ENCODE results near the gene CPED1.
"Not testable (repeated sequence)": the region's sequence is repeated elsewhere in the genome, so short reads cannot be mapped to it uniquely, and the experiment has no call there.

The CPED1 gene

DNA sequence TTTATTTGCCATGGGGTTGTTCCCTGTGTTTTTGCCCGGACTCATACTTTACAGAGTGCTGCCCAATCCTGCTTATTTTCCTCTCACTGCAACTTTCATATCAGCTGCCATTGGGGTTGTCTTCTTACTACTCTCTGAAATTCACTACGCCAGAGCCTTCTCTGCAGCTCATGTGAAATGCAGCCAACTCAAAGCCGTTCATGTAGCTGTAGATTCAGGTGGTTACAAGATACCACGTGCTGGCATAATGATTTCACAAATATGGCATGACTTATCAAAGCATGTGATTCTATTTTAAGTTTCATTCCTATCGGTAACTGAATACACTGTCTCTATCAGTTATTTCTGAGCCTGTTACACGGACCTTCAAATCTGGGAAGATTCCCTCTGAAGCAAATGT is 210.0 kb downstream of the CPED1 start:
- DNase-seq (ENCODE audit: insufficient read length, low spot score) (no peak), FAIRE-seq (no peak)

DNA sequence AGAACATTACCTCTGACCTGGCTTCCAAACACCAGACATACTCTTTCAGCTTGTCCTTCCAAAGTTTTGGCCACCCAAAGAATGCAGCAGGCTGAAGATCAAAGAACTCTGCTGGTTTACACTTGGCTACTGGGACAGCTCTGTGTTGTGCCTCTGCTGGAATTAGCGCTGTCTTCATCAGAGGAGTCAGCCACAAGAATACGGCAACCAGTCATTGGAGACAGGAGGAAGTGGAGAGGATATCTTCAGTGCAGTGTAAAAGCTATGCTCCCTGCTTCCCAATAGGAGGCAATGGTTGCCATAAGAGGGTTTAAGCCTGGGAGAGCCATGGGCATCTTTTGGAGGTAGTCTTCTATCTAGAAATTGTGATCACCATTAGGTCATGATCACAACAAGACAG is 213.6 kb downstream of the CPED1 start:
- FAIRE-seq (peak; percentile 31), DNase-seq (ENCODE audit: insufficient read length, low spot score) (no peak)

DNA sequence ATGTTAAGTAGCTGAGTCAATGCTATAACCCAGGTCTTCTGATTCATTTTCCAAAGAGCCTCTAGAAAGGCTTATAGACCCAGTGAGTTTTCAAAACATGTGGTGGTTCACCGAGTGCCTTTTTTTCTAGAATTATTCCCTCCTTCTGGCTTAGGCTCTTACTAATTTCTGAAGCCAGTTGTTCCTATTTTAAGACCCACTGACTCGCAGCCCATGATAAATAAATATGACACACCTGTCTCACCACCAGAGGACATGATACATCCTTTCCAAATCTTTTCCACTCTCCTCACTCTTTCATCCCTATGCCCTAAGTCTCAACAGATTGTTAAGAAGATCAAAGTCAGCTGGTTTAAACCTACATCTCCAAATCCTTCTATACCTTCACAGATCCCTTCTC is 214.3 kb downstream of the CPED1 start:
- no peak for DNase-seq (ENCODE audit: insufficient read length, low spot score)

DNA sequence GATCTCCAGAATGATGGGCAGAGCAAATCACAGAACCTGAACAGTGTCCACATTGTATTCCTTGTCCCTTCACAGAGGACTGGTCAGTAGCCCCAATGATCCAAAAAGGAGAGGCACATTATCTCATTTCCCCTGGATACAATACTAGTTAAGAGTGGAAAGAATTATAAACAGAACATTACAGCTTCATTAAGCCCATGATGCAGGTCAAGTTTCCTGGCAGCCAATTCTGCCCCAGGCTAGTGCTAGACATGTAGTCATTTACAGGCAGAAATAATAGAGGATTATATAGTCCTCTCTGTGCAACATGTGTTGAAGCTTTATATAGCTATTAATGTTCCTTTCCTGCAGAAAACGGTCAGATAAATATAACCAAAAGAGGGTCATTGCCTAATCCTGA is 216.0 kb downstream of the CPED1 start:
- no peak for FAIRE-seq
- DNase-seq (ENCODE audit: insufficient read length, low spot score) = no peak

More for the DNA sequence above, 214.3 kb downstream of the CPED1 start:
- no peak for FAIRE-seq

DNA sequence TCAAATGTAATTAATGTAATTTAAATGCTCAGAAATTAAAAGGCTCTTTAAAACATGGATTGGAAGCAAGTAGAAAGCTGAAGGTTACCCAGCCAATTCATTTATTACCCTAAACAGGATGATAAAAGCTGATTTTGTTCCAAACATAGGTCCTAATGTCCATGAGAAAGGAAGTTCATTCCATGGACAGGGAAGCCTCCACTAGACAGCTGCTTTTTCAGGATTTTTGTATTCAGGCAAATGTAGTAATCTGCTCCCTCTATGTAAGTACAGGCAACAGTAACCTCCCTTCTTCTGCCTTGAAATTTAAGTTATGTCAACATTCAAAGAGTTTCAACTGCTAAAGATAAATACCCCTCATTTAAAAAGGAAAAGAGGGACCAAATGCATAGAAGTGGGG is 217.3 kb downstream of the CPED1 start:
- FAIRE-seq (no peak), DNase-seq (ENCODE audit: insufficient read length, low spot score) (no peak)

DNA sequence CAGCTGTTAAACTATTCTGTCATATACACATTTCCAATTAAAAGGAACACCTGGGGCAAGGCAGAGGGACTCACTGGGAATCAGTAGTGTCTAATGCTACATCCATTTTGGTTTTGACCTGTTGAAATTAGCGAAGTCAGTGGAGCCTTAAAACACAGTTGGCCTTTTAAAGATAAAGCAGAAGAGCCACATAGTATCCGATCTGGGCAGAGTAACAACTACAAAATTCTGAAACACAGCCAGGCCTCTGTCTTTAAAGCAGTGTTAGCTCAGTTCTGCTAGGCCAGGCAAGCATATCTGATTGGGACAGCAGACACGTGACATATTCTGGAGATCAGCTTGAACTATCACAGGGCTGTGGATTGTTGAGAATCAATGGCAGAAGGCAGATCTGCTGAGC is 222.7 kb downstream of the CPED1 start:
- FAIRE-seq (no peak), DNase-seq (ENCODE audit: insufficient read length, low spot score) (no peak)

DNA sequence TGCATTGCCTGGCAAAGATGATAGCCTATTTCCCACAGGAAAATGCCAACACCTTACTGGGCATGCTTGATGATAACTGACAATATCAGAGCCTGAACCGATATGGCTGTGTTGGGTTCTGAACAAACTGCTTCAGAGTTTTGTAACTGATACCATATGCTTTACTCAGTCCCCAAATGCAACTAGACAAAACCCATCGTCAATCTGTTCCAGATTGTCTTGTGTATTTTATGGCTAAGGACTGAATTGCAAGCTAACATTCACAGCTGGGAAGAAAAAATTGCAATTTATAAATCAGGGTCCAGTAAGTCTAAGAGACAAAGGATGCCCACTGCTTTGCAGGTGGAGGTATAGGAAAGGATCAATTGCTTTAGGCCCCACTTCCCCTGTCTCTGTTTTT is 223.5 kb downstream of the CPED1 start:
- DNase-seq (ENCODE audit: insufficient read length, low spot score) (no peak), FAIRE-seq (no peak)

DNA sequence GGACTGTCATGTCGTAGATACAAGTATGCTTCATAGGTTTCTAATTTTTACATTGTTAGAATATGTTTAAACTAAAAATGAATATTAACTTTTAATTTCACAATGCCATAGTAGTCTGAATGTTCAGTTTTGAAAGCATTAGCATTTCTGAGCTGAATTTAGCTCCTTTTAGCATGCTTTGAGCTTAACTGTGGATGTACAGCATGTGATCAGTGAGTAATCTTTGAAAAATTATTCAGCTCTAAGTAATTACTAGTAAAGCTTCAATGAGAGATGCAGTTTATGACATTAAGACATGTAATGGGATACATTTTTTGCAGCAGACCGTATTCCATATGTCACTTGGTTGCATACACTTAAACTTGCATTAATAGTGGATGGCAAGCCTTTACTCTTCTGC is 226.1 kb downstream of the CPED1 start:
- no peak for DNase-seq (ENCODE audit: insufficient read length, low spot score)
- FAIRE-seq = no peak

DNA sequence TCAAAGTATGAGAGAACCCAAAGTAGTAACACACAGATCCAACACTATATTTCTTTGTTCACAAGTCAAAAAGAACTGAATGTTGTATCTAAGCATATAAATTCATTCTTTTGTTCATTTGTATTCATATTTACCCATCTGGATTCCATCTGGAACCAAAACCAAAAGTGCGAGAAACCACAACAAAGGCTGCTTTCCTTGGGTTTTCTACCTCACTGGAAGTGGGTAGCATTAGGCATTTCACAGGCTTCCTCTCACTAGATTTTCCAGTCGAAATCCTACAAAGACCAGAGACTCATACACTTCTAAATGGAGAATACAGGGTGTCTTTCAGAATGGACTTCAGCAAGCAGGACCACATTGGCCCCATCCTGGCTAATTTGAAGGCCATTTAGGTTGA is 230.5 kb downstream of the CPED1 start:
- FAIRE-seq = no peak

DNA sequence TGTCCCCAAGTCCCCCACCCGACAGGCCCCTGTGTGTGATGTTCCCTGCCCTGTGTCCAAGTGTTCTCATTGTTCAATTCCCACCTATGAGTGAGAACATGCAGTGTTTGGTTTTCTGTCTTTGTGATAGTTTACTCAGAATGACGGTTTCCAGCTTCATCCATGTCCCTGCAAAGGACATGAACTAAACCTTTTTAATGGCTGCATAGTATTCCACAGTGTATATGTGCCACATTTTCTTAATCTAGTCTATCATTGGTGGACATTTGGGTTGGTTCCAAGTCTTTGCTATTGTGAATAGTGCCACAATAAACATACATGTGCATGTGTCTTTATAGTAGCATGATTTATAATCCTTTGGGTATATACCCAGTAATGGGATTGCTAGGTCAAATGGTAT is 232.6 kb downstream of the CPED1 start:
- FAIRE-seq; DNase-seq (ENCODE audit: insufficient read length, low spot score): not testable (repeated sequence)

More for the DNA sequence above, 230.5 kb downstream of the CPED1 start:
- no peak for DNase-seq (ENCODE audit: insufficient read length, low spot score)

DNA sequence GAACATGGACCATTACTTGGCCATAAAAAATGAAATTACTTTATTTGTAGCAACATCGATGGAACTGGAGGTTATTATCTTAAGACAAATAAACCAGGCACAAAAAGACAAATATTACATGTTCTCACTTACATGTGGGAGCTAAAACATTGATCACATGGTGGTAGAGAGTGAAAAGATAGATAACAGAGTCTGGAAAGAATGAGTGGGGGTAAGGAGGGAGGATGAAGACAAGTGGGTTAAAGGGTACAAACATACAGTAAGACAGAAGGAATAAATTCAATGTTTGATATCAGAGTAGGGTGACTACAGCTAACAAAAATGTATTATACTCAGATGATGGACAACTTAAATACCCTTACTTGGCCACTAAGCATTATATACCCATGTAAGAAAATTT is 240.3 kb downstream of the CPED1 start:
- FAIRE-seq = no peak
- no peak for DNase-seq (ENCODE audit: insufficient read length, low spot score)

DNA sequence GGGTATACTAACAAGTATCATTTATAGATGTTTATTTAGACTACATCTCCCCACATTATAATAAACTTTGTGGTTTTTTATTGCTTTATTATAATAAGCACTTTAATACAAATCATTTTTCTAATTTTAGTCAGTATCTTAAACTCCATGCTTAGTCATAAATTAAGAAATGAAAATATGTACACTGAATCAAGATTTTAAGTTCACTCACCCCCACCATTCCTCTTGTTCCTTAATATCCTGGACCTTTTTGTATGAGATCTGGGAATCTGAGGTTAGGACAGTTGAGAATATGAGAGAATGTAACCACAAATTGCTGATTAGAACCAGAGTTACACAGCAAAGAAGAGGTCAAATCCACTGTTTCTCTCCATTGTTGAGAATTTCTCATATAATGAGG is 246.7 kb downstream of the CPED1 start:
- FAIRE-seq = no peak
- DNase-seq (ENCODE audit: insufficient read length, low spot score) = no peak

DNA sequence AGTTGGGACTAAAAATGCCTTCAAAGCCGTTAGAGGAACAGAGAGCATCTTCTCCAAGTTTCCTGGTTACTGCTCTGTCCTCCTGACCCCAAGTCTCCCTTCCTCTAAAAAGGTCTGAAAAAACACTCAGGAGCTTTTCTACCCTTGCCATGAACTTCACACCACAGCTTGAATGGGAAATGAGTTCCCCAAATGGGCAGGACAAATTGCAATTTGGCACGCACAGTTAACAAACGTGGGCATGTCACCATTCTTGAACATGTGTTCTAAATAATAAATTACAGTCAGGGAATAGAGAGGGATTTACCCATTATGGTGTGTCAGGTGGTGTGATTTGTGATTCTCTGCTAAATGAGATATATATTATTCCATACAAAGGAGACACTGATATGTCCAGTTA is 249.1 kb downstream of the CPED1 start:
- FAIRE-seq (no peak), DNase-seq (ENCODE audit: insufficient read length, low spot score) (no peak)

DNA sequence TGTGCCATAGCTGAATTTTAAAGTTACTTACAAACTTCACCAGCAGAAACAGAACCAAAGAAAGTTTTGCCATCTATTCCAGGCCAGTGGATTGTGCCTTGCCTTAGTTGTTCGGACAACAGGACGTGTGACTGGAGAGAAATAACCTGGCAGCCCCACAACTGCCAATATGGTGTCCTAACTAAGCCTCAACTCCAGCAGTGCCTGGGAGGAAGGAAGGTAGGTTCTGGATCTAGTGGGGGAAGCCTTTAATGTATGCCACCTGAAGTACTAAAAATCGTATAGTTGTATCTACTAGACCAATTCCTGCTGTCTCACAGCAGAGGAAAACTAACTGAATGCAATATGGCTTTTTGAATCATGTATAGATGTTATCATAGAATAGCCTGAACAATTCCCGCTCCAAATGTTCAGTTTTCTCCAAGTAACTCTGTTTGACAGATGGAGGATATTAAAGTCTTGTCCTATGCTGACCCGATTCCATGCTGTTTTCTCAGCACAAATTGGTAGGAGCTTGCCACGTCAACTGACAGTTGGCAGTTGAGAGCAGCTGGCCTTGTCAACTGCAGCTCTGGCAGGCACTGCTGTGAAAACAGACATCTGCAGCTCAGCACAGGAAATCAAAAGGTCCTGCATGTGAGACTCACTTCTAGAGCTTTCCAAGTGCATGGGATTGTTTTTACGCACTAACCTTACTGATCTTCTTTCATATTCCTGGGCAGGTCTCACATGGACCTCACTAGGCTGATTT is 255.8 kb downstream of the CPED1 start:
- no peak for FAIRE-seq

DNA sequence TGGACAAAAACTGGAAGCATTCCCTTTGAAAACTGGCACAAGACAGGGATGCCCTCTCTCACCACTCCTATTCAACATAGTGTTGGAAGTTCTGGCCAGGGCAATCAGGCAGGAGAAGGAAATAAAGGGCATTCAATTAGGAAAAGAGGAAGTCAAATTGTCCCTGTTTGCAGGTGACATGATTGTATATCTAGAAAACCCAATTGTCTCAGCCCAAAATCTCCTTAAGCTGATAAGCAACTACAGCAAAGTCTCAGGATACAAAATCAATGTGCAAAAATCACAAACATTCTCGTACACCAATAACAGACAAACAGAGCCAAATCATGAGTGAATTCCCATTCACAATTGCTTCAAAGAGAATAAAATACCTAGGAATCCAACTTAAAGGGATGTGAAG is 262.9 kb downstream of the CPED1 start:
- DNase-seq (ENCODE audit: insufficient read length, low spot score); FAIRE-seq: not testable (repeated sequence)

More for the DNA sequence above, 255.8 kb downstream of the CPED1 start:
- DNase-seq (ENCODE audit: insufficient read length, low spot score) = no peak

DNA sequence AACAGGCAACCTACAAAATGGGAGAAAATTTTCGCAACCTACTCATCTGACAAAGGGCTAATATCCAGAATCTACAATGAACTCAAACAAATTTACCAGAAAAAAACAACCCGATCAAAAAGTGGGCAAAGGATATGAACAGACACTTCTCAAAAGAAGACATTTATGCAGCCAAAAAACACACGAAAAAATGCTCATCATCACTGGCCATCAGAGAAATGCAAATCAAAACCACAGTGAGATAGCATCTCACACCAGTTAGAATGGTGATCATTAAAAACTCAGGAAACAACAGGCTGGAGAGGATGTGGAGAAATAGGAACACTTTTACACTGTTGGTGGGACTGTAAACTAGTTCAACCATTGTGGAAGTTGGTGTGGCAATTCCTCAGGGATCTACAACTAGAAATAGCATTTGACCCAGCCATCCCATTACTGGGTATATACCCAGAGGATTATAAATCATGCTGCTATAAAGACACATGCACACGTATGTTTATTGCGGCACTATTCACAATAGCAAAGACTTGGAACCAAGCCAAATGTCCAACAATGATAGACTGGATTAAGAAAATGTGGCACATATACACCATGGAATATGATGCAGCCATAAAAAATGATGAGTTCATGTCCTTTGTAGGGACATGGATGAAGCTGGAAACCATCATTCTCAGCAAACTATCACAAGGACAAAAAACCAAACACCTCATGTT is 264.2 kb downstream of the CPED1 start:
- FAIRE-seq; DNase-seq (ENCODE audit: insufficient read length, low spot score): not testable (repeated sequence)

DNA sequence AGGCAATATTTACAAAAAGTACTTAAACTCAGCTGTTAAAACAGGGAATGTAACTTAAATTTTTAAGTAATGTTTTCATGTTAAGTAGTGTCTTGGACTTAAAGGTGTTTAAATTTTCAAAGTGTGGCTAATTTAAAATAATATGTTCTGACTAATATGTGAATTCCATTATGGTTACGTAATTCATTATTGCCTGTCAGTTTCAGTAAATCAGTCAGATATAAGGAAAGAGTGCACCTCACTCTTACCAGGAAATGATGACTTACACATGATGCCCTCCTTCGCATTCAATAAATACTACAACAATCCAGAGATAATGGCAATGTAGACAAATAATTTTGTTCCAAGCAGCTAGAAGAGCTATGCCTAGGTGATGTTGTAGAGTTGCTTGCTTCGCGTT is 271.3 kb downstream of the CPED1 start:
- FAIRE-seq (no peak), DNase-seq (ENCODE audit: insufficient read length, low spot score) (no peak)

DNA sequence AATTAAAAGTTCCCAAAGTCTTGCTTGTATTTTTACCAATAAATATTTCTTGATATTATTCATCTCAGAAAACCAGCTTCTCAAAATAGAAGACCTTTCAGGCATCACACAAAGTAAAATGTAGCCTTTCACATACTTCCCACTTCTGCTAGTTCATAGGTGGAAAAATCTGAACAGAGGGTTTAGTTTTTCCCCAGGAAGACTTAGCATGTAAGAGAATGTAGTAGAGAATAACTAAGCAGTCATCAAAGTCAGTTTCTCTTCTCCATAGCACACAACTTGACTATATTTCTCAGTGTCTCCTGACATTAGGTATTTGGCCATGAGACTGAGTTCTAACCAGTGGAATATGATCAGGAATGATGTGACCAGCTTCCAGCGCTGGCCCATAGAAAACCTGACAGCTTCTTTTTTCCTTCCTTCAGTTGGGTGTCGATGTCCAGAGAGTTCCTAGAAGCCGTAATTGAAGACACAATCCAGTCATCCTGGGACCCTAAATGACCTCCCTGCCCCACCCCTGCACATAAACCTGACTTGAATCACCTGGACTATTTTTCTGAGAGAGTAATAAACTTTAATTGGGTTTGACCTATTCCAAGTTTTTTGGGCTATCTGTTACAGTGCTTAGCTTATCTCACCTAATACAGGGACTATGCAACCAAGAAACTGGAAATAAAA is 272.8 kb downstream of the CPED1 start:
- FAIRE-seq = no peak
- no peak for DNase-seq (ENCODE audit: insufficient read length, low spot score)

DNA sequence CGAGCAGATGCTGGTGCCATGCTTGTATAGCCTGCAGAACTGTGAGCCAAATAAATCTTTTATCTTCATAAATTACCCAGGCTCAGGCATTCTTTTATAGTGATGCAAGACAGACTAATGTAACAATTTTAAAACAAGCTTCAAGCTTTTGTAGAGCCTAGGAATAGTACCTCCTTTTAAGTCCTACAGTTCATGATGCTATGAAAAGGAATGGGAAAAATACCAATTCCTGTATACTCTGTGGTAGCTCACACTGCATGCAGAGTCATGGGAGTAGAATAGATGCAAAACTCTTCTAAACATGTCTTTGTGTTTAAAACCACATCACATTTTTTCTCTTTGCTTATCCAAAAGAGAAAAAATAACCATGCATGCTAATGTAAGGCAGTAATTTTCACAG is 273.7 kb downstream of the CPED1 start:
- FAIRE-seq (no peak), DNase-seq (ENCODE audit: insufficient read length, low spot score) (no peak)

DNA sequence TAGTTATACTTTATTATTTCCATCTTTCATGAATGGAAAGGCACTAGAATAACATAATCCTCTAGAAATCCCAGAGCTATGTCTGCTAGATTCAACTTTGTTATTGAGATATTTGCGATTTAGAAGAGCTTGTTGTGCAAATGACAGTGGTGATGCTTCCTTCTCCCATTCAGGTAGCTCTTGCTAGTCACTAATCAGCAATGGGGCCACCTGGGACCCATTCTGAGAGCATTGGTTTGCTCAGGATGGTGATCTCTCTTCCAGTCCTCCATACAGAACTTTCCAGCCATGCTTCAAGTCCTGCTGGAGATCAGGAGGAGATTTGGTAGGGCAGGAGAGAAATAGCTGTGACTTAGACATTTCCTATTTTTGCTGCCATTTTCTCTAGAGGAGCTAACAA is 274.5 kb downstream of the CPED1 start:
- no peak for FAIRE-seq
- DNase-seq (ENCODE audit: insufficient read length, low spot score) = no peak

DNA sequence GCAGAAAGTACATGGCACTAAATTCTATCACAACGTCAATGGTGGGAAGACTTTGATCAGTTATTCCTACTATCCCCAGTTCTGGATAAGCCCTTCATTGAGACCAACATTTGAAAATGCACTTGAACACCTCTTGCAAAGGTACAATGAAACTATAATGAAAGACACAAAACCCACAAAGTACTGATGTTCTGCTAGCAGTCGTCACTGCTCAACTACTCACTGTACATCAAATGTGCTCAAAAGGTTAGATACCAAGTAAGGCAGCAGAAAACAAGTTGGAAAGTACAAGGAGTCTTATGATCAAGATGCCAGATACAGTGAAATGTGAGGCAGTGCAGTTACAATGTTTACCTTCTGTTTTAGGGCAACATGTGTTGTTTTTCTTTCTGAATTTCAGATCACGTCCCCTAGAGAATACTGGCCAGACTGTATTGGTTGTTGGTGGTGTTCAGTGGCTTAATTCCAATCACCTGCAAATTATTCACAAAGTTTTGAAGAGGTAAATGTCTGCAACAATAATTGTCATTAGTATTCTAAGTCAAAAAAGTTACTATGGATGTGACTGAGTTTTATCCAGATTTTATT is 277.9 kb downstream of the CPED1 start:
- DNase-seq (ENCODE audit: insufficient read length, low spot score) (no peak), FAIRE-seq (no peak)
